Mesodermal cell (in vitro differentiated cells): Measurements from ENCODE around the gene NLRP3.
"Not testable (repeated sequence)": the region's sequence is repeated elsewhere in the genome, so short reads cannot be mapped to it uniquely, and the experiment has no call there.

ENCODE experiments used
- H3K27ac ChIP-seq: 2 replicates; pipeline ENCODE4 v1.7.0; 2013; ENCODE audit warnings: mild to moderate bottlenecking, low read depth, low read length, moderate library complexity; ENCODE audit not compliant: severe bottlenecking
- H3K36me3 ChIP-seq: 2 replicates; pipeline ENCODE4 v1.7.1; 2013; ENCODE audit warnings: mild to moderate bottlenecking, low read length, moderate library complexity; ENCODE audit not compliant: control insufficient read depth, insufficient read depth
- H3K4me1 ChIP-seq: one replicate; pipeline ENCODE4 v1.7.1; 2013; ENCODE audit warnings: mild to moderate bottlenecking, low read length; ENCODE audit not compliant: insufficient read depth, control insufficient read depth, poor library complexity, severe bottlenecking
- H3K4me3 ChIP-seq: 2 replicates; pipeline ENCODE4 v1.7.0; 2013; ENCODE audit warnings: low read length, control low read depth, mild to moderate bottlenecking; ENCODE audit not compliant: insufficient read depth, poor library complexity, severe bottlenecking; ENCODE audit errors: extremely low read depth
- H3K9me3 ChIP-seq: 2 replicates; pipeline ENCODE4 v1.7.1; 2013; ENCODE audit warnings: mild to moderate bottlenecking, low read length, moderate library complexity; ENCODE audit not compliant: control insufficient read depth
- WGBS, 2 experiments: methylation state at CpG; one replicate each; pipeline ENCODE4 v1.1.5; 2013; ENCODE audit warnings: missing lambda C conversion rate in 2 of 2; ENCODE audit not compliant: insufficient coverage in 2 of 2; 5-methylcytosine and 5-hydroxymethylcytosine counted together

NLRP3 gene

DNA sequence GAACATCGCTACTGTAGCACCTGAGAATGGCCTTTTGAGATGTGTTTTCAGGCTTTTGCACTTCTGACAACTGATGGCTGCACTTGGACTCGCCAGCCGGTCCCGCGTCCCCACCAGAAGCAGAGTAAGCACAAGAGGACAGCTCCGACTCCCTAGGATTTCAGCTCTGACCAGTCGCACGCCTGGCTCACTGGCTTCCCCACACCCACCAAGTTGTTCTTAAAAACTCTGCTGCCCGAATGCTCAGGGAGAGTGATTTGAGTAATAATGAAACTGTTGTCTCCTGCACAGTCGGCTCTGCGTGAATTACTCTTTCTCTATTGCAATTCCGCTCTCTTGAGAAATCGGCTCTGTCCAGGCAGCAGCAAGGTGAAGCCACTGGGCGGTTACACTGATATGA is 40.2 kb upstream of the NLRP3 start:
- H3K4me3 ChIP-seq, result no peak overlapping the region
- 69 to 80% methylated on average over 7 to 10 of the region's 14 CpGs for WGBS, 2 experiments

DNA sequence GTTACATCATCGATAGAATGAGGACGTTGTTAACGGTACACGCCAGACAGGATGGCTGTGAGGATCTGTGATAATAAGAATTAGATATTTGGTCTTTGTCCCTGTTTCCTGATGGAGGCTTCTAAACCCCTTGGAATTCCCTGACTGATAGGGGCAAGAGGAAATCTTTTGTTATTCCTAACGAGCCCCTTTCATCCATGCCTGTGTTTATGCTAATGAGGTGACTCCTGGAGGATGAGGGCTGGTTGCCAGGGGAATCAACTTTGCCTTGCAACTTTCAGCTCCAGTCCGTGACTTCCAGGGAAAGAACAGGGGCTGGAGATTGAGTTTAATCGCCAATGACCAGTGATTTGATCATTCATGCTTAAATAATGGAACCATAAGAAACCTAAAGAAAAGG is 39.3 kb upstream of the NLRP3 start:
- Histone ChIP-seq H3K9me3 (peaks cover 5% of the 10 kb centered on the region), H3K4me1 (peaks cover 9% of the 10 kb centered on the region), H3K27ac (peak overlapping the region; percentile 47), H3K4me3 (no peak overlapping the region), H3K36me3 (no peaks in the 10 kb centered on the region)
- 21 to 31% methylated on average over 2 to 3 of the region's 7 CpGs for WGBS, 2 experiments

More for the DNA sequence above, 40.2 kb upstream of the NLRP3 start:
- H3K9me3 ChIP-seq, result peaks cover 5% of the 10 kb centered on the region
- no peak overlapping the region for H3K27ac ChIP-seq
- H3K36me3 ChIP-seq, result no peaks in the 10 kb centered on the region
- peaks cover 12% of the 10 kb centered on the region for H3K4me1 ChIP-seq

DNA sequence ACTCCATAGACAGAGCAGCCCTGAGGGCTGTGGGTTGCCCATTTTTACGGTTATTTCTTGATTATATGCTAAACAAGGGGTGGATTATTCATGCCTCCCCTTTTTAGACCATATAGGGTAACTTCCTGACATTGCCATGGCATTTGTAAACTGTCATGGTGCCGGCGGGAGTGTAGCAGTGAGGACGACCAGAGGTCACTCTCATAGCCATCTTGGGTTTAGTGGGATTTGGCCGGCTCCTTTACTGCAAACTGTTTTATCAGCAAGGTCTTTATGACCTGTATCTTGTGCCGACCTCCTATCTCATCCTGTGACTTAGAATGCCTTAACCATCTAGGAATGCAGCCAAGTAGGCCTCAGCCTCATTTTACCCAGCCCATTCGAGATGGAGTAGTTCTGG is 38.3 kb upstream of the NLRP3 start:
- not testable (repeated sequence) for H3K9me3 ChIP-seq, H3K27ac ChIP-seq, H3K36me3 ChIP-seq, H3K4me3 ChIP-seq, H3K4me1 ChIP-seq
- WGBS, 2 experiments, result 69% methylated on average over 4 to 5 of the region's 7 CpGs

DNA sequence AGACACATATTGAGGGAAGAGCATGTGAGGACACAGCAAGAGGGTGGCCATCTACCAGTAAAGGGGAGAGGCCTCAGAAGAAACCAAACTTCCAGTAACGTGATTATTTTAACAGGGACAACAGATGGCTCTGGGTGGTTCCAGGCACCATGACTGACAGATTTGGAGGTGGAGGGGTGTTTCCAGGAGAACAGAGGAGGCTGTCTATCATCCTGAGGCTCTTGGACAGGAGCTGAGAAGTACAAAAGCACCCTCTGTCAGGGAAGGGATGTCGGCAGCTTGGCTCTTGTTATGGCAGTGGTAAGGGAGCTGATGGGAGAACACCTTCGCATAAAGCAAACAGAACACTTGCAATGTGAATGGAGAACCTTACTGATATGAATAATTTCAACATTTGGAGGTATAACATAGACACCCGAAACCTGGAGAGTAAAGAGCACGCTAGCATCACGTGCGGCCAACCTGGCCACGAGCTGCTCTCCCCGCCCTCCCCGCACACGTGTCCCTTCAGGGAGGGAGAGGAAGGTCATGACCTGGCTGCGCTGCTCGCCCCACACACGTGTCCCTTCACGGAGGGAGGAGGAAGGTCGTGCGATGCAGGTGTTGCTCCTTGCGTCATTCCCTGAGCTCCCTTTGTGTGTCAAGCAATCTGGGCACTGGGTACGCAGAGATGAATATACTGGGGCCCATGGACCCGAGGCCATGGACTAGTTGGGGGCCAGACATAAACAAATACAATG is 37.5 kb upstream of the NLRP3 start:
- Histone ChIP-seq H3K4me3 (no peak overlapping the region), H3K9me3 (peaks cover 5% of the 10 kb centered on the region), H3K36me3 (no peaks in the 10 kb centered on the region), H3K27ac (no peak overlapping the region), H3K4me1 (peaks cover 9% of the 10 kb centered on the region)
- 89 to 96% methylated on average over 17 to 20 of the region's 20 CpGs for WGBS, 2 experiments

DNA sequence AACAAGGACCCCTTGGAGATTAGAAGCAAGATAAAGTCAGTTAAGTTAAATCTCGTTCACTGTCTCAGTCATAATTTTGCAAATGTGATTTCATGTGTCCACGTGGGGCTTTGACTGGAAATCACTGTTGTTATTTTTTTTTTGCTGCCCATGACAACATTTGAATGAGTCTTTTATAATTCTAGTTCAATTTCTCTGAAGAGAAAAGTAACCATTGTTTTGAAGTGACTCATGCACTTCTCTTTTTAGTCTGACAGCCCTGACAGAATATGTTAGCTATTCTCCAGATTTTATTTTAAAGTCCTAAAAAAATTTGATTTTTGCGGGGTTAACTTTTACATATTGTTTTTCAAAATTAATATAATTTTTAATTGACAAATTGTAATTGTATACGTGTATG is 30.7 kb upstream of the NLRP3 start:
- Histone ChIP-seq H3K27ac (peak overlapping the region; percentile 3), H3K4me1 (peaks cover 10% of the 10 kb centered on the region), H3K36me3 (no peaks in the 10 kb centered on the region), H3K4me3 (no peak overlapping the region), H3K9me3 (no peaks in the 10 kb centered on the region)
- WGBS, 2 experiments, result 78 to 92% methylated on average over 2 to 3 of the region's 4 CpGs

DNA sequence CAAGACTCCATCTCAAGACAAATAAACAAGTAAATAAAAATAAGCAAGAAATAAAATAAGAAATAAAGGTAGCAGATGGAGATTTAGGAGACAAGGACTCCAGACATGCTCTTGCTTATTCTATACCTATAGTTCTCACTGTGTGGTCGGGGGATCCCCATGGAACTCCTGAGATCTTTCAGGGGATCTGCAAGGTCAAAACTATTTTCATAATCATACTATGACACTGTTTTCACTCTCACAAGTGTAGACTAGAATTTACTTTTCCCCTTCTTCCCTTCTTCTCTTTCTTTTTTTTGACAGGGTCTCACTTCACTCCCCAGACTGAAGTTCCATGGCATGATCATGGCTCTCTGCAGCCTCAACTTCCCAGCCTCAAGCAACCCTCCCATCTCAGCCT is 29.8 kb upstream of the NLRP3 start:
- Histone ChIP-seq H3K27ac (no peak overlapping the region), H3K36me3 (no peaks in the 10 kb centered on the region)
- 100% methylated on average over 1 of the region's 1 CpG for WGBS, 2 experiments

DNA sequence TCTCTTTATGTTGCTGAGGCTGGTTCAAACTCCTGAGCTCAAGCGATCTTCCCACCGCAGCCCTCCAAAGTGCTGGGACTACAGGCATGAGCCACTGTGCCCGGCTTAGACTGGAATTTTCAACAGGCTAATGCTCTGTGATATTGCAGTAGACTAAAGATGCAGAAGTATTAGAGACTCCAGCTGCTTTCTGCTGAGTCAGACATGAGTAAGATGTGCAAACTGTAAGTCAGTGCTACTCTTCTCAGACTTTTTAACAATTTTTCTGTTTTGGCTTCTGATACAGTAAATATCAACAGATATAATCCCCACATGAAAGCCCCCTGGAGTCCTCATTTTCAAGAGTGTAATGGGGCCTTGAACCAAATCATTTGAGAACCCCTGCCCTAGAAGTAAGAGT is 29.3 kb upstream of the NLRP3 start:
- no peak overlapping the region for H3K27ac ChIP-seq
- 86 to 100% methylated on average over 2 to 3 of the region's 3 CpGs for WGBS, 2 experiments

More for the DNA sequence above, 29.8 kb upstream of the NLRP3 start:
- no peaks in the 10 kb centered on the region for H3K9me3 ChIP-seq
- no peak overlapping the region for H3K4me3 ChIP-seq
- peaks cover 10% of the 10 kb centered on the region for H3K4me1 ChIP-seq

DNA sequence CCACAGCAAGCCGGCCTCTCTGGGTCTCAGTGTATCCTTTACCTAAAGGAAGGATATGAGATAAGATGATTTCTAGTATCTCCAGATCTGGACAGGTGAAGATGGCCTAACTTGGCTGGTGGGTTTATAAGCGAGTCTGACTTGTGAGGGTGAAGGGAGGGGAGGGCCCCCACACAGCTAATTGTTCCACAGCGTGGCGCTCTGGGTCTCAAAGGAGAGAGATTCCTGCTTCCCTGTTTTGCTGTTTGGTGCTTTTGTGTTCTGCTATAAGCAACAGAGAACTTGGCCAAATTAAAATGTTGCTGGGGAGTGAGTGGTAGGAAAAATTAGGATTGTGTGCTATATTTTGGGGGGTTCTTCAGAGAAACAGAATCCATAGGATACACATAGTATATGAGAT is 28.9 kb upstream of the NLRP3 start:
- H3K27ac ChIP-seq, result no peak overlapping the region
- H3K9me3 ChIP-seq, result no peaks in the 10 kb centered on the region
- WGBS, 2 experiments, result 58 to 70% methylated on average over 1 to 2 of the region's 4 CpGs
- H3K4me3 ChIP-seq, result no peak overlapping the region
- H3K4me1 ChIP-seq, result peaks cover 10% of the 10 kb centered on the region
- H3K36me3 ChIP-seq, result no peaks in the 10 kb centered on the region

More for the DNA sequence above, 29.3 kb upstream of the NLRP3 start:
- H3K9me3 ChIP-seq, result no peaks in the 10 kb centered on the region
- H3K4me1 ChIP-seq, result peaks cover 10% of the 10 kb centered on the region
- H3K4me3 ChIP-seq, result no peak overlapping the region
- H3K36me3 ChIP-seq, result no peaks in the 10 kb centered on the region

DNA sequence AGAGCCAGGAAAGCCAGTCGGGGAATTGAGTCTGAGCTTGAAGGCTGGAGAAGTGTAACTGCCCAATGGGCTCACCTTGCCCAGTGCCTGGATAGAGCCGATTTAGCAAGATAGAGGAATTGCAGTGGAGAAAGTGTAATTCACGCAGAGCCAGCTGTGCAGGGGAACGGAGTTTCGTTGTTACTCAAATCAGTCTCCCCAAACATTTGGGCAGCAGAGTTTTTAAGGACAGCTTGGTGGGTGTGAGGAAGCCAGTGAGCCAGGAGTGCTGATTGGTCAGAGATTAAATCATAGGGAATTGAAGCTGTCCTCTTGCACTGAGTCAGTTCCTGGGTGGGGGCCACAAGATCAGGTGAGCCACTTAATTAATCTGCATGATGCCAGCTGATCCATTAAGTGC is 28.4 kb upstream of the NLRP3 start:
- H3K4me1 ChIP-seq, result peaks cover 10% of the 10 kb centered on the region
- no peak overlapping the region for H3K4me3 ChIP-seq
- no peaks in the 10 kb centered on the region for H3K9me3 ChIP-seq
- H3K27ac ChIP-seq, result no peak overlapping the region
- H3K36me3 ChIP-seq, result no peaks in the 10 kb centered on the region
- 60 to 71% methylated on average over 1 to 5 of the region's 5 CpGs for WGBS, 2 experiments

DNA sequence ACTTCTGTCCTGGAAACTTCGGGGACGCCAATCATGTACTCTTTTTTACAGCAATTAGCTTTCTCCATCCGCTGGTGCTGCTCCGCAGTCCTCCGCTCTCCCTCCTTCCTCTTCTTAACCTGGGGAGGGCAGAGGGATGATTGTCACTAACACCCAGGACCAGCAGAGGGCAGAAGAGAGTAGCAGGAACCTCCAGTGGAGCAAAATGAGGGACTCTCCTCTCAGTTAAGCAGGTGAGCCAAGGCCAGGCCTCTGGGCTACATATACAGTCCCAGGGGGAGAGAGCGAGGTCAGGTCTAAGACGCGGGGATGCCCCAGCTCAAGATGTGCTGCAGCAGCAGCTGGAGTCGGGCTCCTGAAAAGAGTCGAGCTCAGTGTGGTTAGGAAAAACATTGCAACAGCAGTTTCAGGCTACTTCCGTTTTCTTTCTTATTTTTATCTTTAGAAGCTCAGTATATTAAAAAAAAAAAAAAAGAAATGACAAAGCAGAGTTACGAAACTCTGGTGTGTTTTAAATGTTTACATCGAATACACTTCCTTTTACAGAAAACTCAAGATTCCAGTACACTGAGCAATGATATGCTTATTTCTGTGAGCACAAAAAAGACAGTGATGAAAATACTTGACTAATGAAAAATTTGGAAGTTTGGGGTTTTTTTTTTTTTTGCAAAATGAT is 25.7 kb upstream of the NLRP3 start:
- 8 to 22% methylated on average over 4 to 7 of the region's 13 CpGs for WGBS, 2 experiments
- H3K9me3 ChIP-seq, result no peaks in the 10 kb centered on the region
- no peak overlapping the region for H3K27ac ChIP-seq
- H3K4me3 ChIP-seq, result no peak overlapping the region
- no peaks in the 10 kb centered on the region for H3K36me3 ChIP-seq
- peaks cover 10% of the 10 kb centered on the region for H3K4me1 ChIP-seq

DNA sequence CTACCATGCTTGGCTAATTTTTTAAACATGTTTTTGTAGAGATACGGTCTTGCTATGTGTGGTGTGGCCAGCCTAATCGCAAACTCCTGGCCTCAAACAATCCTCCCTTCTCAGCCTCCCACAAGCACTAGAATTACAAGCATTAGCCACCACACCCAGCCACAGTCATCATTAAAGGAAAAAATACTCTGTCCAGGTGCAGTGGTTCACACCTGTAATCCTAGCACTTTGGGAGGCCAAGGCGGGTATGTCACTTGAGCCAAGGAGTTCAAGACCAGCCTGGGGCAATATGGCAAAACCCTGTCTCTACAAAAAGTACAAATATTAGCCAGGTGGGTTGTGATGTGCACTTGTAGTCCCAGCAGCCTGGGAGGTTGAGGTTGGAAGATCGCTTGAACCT is 25.0 kb upstream of the NLRP3 start:
- no peak overlapping the region for H3K4me3 ChIP-seq
- H3K27ac ChIP-seq, result no peak overlapping the region
- H3K36me3 ChIP-seq, result no peaks in the 10 kb centered on the region
- no peaks in the 10 kb centered on the region for H3K9me3 ChIP-seq
- WGBS, 2 experiments, result 67 to 91% methylated on average over 1 to 3 of the region's 4 CpGs
- H3K4me1 ChIP-seq, result peaks cover 10% of the 10 kb centered on the region
